GM12873 (cell line): Measurements from ENCODE around the gene PNRC1.

ENCODE experiments used
- CTCF ChIP-seq: IDR thresholded peaks from 2 replicates; pipeline ENCODE4 v1.5.1; 2012; ENCODE audit warnings: low read depth, mild to moderate bottlenecking, moderate library complexity, low read length, control low read depth; ENCODE audit not compliant: insufficient read depth; ENCODE audit errors: missing control alignments

The PNRC1 gene

GRCh38 chr6:89087881-89088280 is 7.3 kb downstream of the PNRC1 start:
- TF ChIP-seq CTCF = no peak

GRCh38 chr6:89098461-89098860 is 17.9 kb downstream of the PNRC1 start:
- TF ChIP-seq CTCF = no peak

GRCh38 chr6:89100114-89100513 is 19.6 kb downstream of the PNRC1 start:
- no peak for TF ChIP-seq CTCF

GRCh38 chr6:89110284-89110683 is 29.7 kb downstream of the PNRC1 start:
- no peak for TF ChIP-seq CTCF

GRCh38 chr6:89111933-89112332 is 31.4 kb downstream of the PNRC1 start:
- no peak for TF ChIP-seq CTCF

- TF ChIP-seq CTCF = no peak
These were observed 36.2 kb downstream of the PNRC1 start for GRCh38 chr6:89116702-89117101.

- no peak for TF ChIP-seq CTCF
These were observed 36.9 kb downstream of the PNRC1 start, which contains the start of gene SRSF12 for GRCh38 chr6:89117211-89118108. Gene SRSF12, minus strand, starts transcription at chr6:89118071. Its CDS starts 184 bp downstream, at chr6:89117887.
